ENCODE results near the gene HOXB8.

GRCh38 chr17:48594538-48595277, 20.4 kb downstream of the HOXB8 start:
- TF ChIP-seq CTCF (IDR thresholded peaks at IDR 0.05) (no peak), POLR2A (IDR thresholded peaks at IDR 0.05) (no peak)

Data from upper lobe of left lung (tissue), 4 donors.